ENCODE results near the gene KNDC1. TPM values are rescaled to one million over a fixed set of nuclear protein-coding genes. Genes with fewer than 3 reads are reported as not detected.
"Not testable (repeated sequence)": the region's sequence is repeated elsewhere in the genome, so short reads cannot be mapped to it uniquely, and the experiment has no call there.

The KNDC1 gene
- total RNA-seq: 1 to 10 TPM; 6.5 to 9.6 TPM
- polyA plus RNA-seq (2013, experiment 1 of 2): 7.3 TPM
- polyA plus RNA-seq (2013, experiment 2 of 2): 4.6 TPM
- long read RNA-seq, experiment 1: 0 reads
- long read RNA-seq, experiment 2, full-length matches to known transcripts: 4 of 7 reads
- long read RNA-seq, experiment 2, partial matches to known transcripts: 1 of 7 reads
- long read RNA-seq, experiment 2, other reads (novel, unspliced or antisense): 2 of 7 reads
- long read RNA-seq, experiment 3, partial matches to known transcripts: 2 of 8 reads
- long read RNA-seq, experiment 3, other reads (novel, unspliced or antisense): 6 of 8 reads
- long read RNA-seq, experiment 4: 0 reads

GRCh38 chr10:133159950-133160825, at the start of gene KNDC1:
TSS of gene KNDC1 (plus strand) at chr10:133160219. CDS start at chr10:133160468, 249 bp downstream.
- H3K9ac ChIP-seq (ENCODE audit: extremely low read depth, low read length, poor library complexity, severe bottlenecking): no peak within 1 kb of the TSS
- no peaks in the 10 kb centered on the region for H3K9me3 ChIP-seq (ENCODE audit: control insufficient read depth, low read length)
- peak within 1 kb of the TSS; percentile 76 for H3K4me3 ChIP-seq (ENCODE audit: low read length)
- no peaks in the 10 kb centered on the region for H3K36me3 ChIP-seq (ENCODE audit: control insufficient read depth, insufficient read depth, low read length)
- H3K4me1 Mint-ChIP-seq: no peaks in the 10 kb centered on the region
- H3K27me3 ChIP-seq (ENCODE audit: control insufficient read depth, insufficient read depth, low read length, poor library complexity, severe bottlenecking): peaks cover 14% of the 10 kb centered on the region
- H3K36me3 Mint-ChIP-seq (ENCODE audit: low read depth): no peaks in the 10 kb centered on the region
- H3K4me3 Mint-ChIP-seq: peak within 1 kb of the TSS; percentile 61
- no peak within 1 kb of the TSS for H3K27ac ChIP-seq (ENCODE audit: low read depth, low read length)
- no peak for TF ChIP-seq CTCF (conservative IDR thresholded peaks at IDR 0.05)
- 1 to 2% methylated on average over 13 to 105 of the region's 108 CpGs for WGBS, 2 experiments (ENCODE audit: insufficient coverage in 1 of 2, insufficient read length in 1 of 2)
- DNase-seq: peak; percentile 81
- H3K27me3 Mint-ChIP-seq (ENCODE audit: insufficient read depth): peaks cover 7% of the 10 kb centered on the region
- H3K9me3 Mint-ChIP-seq: no peaks in the 10 kb centered on the region
- no peak within 1 kb of the TSS for H3K27ac Mint-ChIP-seq
- no peaks in the 10 kb centered on the region for H3K4me1 ChIP-seq (ENCODE audit: control insufficient read depth, insufficient read depth, low read length)

- Mint-ChIP-seq H3K4me1 (no peaks in the 10 kb centered on the region), H3K27ac (no peak overlapping the region), H3K9me3 (peaks cover 32% of the 10 kb centered on the region), H3K4me3 (no peak overlapping the region), H3K36me3 (ENCODE audit: low read depth) (no peaks in the 10 kb centered on the region), H3K27me3 (ENCODE audit: insufficient read depth) (no peaks in the 10 kb centered on the region)
- no peaks in the 10 kb centered on the region for H3K4me1 ChIP-seq (ENCODE audit: control insufficient read depth, insufficient read depth, low read length)
- peaks cover 21% of the 10 kb centered on the region for H3K9me3 ChIP-seq (ENCODE audit: control insufficient read depth, low read length)
- H3K36me3 ChIP-seq (ENCODE audit: control insufficient read depth, insufficient read depth, low read length): no peaks in the 10 kb centered on the region
- WGBS, 2 experiments (ENCODE audit: insufficient coverage in 1 of 2, insufficient read length in 1 of 2): 92 to 93% methylated on average over 3 of the region's 6 CpGs
- H3K27me3 ChIP-seq (ENCODE audit: control insufficient read depth, insufficient read depth, low read length, poor library complexity, severe bottlenecking): no peaks in the 10 kb centered on the region
- no peak for DNase-seq
- no peak overlapping the region for H3K9ac ChIP-seq (ENCODE audit: extremely low read depth, low read length, poor library complexity, severe bottlenecking)
- H3K27ac ChIP-seq (ENCODE audit: low read depth, low read length): no peak overlapping the region
- TF ChIP-seq CTCF (conservative IDR thresholded peaks at IDR 0.05): no peak
- H3K4me3 ChIP-seq (ENCODE audit: low read length): no peak overlapping the region
These were observed 49.3 kb upstream of the KNDC1 start for GRCh38 chr10:133110609-133111275.

GRCh38 chr10:133111640-133112039, 48.4 kb upstream of the KNDC1 start:
- not testable (repeated sequence) for H3K9ac ChIP-seq (ENCODE audit: extremely low read depth, low read length, poor library complexity, severe bottlenecking); H3K4me3 Mint-ChIP-seq; DNase-seq; H3K27ac ChIP-seq (ENCODE audit: low read depth, low read length); H3K4me1 Mint-ChIP-seq; H3K27ac Mint-ChIP-seq; H3K27me3 ChIP-seq (ENCODE audit: control insufficient read depth, insufficient read depth, low read length, poor library complexity, severe bottlenecking); H3K27me3 Mint-ChIP-seq (ENCODE audit: insufficient read depth); H3K4me1 ChIP-seq (ENCODE audit: control insufficient read depth, insufficient read depth, low read length); H3K36me3 Mint-ChIP-seq (ENCODE audit: low read depth); H3K4me3 ChIP-seq (ENCODE audit: low read length); H3K36me3 ChIP-seq (ENCODE audit: control insufficient read depth, insufficient read depth, low read length)
- H3K9me3 ChIP-seq (ENCODE audit: control insufficient read depth, low read length): peaks cover 18% of the 10 kb centered on the region
- 20 to 43% methylated on average over 2 of the region's 7 CpGs for WGBS, 2 experiments (ENCODE audit: insufficient coverage in 1 of 2, insufficient read length in 1 of 2)
- peaks cover 32% of the 10 kb centered on the region for H3K9me3 Mint-ChIP-seq
